Measurements from ENCODE around the gene C2orf81.

DNA sequence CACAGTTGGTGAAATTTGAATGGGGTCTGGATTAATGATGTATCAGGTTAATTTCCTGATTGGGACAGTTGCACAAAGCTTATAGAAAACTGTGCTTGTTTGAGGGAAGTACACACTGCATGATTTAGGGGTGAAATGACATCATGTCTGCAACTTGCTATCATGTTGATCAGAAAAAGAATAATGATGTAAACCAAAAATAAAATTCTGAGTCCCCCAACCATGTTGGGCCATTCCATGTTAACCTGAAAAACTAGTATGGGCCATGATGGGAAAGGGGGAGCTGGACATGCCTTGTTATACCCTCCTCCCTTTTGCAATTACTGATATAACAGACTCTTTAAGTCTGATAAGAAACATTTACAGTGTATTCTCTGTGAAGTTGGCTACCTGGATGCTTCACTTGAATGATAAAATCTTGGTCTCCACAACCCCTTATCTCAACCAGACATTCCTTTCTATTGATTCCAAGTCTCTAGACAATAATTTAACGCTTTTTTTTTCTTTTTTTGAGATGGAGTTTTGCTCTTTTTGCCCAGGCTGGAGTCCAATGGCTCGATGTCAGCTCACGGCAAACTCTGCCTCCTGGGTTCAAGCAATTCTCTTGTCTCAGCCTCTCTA lies 29.3 kb upstream of the C2orf81 start:
- TF ChIP-seq, protein P1, sequence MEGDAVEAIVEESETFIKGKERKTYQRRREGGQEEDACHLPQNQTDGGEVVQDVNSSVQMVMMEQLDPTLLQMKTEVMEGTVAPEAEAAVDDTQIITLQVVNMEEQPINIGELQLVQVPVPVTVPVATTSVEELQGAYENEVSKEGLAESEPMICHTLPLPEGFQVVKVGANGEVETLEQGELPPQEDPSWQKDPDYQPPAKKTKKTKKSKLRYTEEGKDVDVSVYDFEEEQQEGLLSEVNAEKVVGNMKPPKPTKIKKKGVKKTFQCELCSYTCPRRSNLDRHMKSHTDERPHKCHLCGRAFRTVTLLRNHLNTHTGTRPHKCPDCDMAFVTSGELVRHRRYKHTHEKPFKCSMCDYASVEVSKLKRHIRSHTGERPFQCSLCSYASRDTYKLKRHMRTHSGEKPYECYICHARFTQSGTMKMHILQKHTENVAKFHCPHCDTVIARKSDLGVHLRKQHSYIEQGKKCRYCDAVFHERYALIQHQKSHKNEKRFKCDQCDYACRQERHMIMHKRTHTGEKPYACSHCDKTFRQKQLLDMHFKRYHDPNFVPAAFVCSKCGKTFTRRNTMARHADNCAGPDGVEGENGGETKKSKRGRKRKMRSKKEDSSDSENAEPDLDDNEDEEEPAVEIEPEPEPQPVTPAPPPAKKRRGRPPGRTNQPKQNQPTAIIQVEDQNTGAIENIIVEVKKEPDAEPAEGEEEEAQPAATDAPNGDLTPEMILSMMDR (conservative IDR thresholded peaks at IDR 0.05), result no peak
- TF ChIP-seq ZFX (IDR thresholded peaks at IDR 0.05), result no peak

Data from C4-2B (cell line).